ENCODE data around the gene KLKB1.

KLKB1 gene

GRCh38 chr4:186307916-186308315 is 80.6 kb downstream of the KLKB1 start:
- DNase-seq (ENCODE audit: low read depth), result no peak
- TF ChIP-seq CTCF (conservative IDR thresholded peaks at IDR 0.05; ENCODE audit: low read depth, low read length), result no peak
- no peak overlapping the region for H3K4me3 ChIP-seq (ENCODE audit: low read depth, low read length)
